ENCODE measurements around the gene HES5.

GRCh38 chr1:2560299-2561073 is 30.4 kb upstream of the HES5 start:
- TF ChIP-seq CTCF (optimal IDR thresholded peaks at IDR 0.05 in 1 of 3, IDR thresholded peaks at IDR 0.05 in 1 of 3, conservative IDR thresholded peaks at IDR 0.05 in 1 of 3; ENCODE audit: extremely low read depth in 1 of 3, insufficient read depth in 2 of 3, low read length in 3 of 3) (no peak), EZH2 (IDR thresholded peaks at IDR 0.05; ENCODE audit: low read length) (no peak)

Measured in keratinocyte (primary cell).